GM21526 (cell line): ENCODE data around the gene FRY.
"Not testable (repeated sequence)": the region's sequence is repeated elsewhere in the genome, so short reads cannot be mapped to it uniquely, and the experiment has no call there.

Source experiments
- ATAC-seq: cut with Tn5 transposase; IDR thresholded peaks from one replicate; pipeline ENCODE4 v1.9.1; 2021; ENCODE audit warnings: moderate library complexity; ENCODE audit not compliant: unreplicated experiment, low FRiP score

FRY gene

GRCh38 chr13:32039056-32039455 lies 7.5 kb downstream of the FRY start:
- ATAC-seq, result no peak

- ATAC-seq, result no peak
These were observed 8.0 kb downstream of the FRY start for GRCh38 chr13:32039528-32039927.

- no peak for ATAC-seq
These were observed 8.6 kb downstream of the FRY start for GRCh38 chr13:32040052-32040642.

GRCh38 chr13:32040689-32041088 lies 9.1 kb downstream of the FRY start:
- ATAC-seq, result no peak

- ATAC-seq, result no peak
These were observed 9.9 kb downstream of the FRY start for GRCh38 chr13:32041429-32041828.

GRCh38 chr13:32042551-32042950 lies 11.0 kb downstream of the FRY start:
- ATAC-seq, result no peak

GRCh38 chr13:32044446-32044845 lies 12.9 kb downstream of the FRY start:
- no peak for ATAC-seq

- no peak for ATAC-seq
These were observed 14.0 kb downstream of the FRY start for GRCh38 chr13:32045537-32045936.

- no peak for ATAC-seq
These were observed 14.6 kb downstream of the FRY start for GRCh38 chr13:32045982-32046785.

- ATAC-seq, result no peak
These were observed 15.5 kb downstream of the FRY start for GRCh38 chr13:32047088-32047487.

GRCh38 chr13:32047793-32048192 lies 16.2 kb downstream of the FRY start:
- no peak for ATAC-seq

- no peak for ATAC-seq
These were observed 17.2 kb downstream of the FRY start for GRCh38 chr13:32048816-32049215.

- no peak for ATAC-seq
These were observed 19.6 kb downstream of the FRY start for GRCh38 chr13:32051156-32051555.

GRCh38 chr13:32056316-32056715 lies 24.7 kb downstream of the FRY start:
- no peak for ATAC-seq

GRCh38 chr13:32057325-32057724 lies 25.8 kb downstream of the FRY start:
- ATAC-seq, result not testable (repeated sequence)

- no peak for ATAC-seq
These were observed 28.0 kb downstream of the FRY start for GRCh38 chr13:32059511-32059984.

GRCh38 chr13:32060401-32060878 lies 28.9 kb downstream of the FRY start:
- ATAC-seq, result no peak

GRCh38 chr13:32063619-32064233 lies 32.2 kb downstream of the FRY start:
- no peak for ATAC-seq

- ATAC-seq, result no peak
These were observed 35.8 kb downstream of the FRY start for GRCh38 chr13:32067149-32067961.

GRCh38 chr13:32068255-32068654 lies 36.7 kb downstream of the FRY start:
- ATAC-seq, result no peak
